Smooth muscle cell (in vitro differentiated cells): ENCODE data around the gene CCDC74A. TPM values are rescaled to one million over a fixed set of nuclear protein-coding genes. Genes with fewer than 3 reads are reported as not detected.

ENCODE experiments used
- DNase-seq: peaks from one replicate; lab custom pipeline; 2025; ENCODE audit not compliant: unreplicated experiment; lab: John Stamatoyannopoulos, UW
- H2AFZ ChIP-seq: fragments of 200-600 bp; sonication (generic); 2 replicates; pipeline ENCODE4 v1.6.0; 2016; ENCODE audit warnings: antibody characterized with exemption, low read depth, mild to moderate bottlenecking
- H3F3A ChIP-seq: fragments of 200-600 bp; sonication (generic); 2 replicates; pipeline ENCODE4 v1.6.0; 2017; ENCODE audit warnings: antibody characterized with exemption, low read depth
- H3K27ac ChIP-seq: fragments of 200-600 bp; sonication (generic); 2 replicates; pipeline ENCODE4 v1.5.1; 2016; ENCODE audit warnings: low read depth, mild to moderate bottlenecking
- H3K27me3 ChIP-seq: fragments of 200-600 bp; sonication (generic); 2 replicates; pipeline ENCODE4 v1.6.1; 2016; ENCODE audit warnings: low read depth, mild to moderate bottlenecking
- H3K36me3 ChIP-seq: fragments of 200-600 bp; sonication (generic); 2 replicates; pipeline ENCODE4 v1.5.1; 2016; ENCODE audit warnings: low read depth
- H3K4me1 ChIP-seq: fragments of 200-600 bp; sonication (generic); 2 replicates; pipeline ENCODE4 v1.5.1; 2016; ENCODE audit warnings: low read depth
- H3K4me2 ChIP-seq: fragments of 200-600 bp; sonication (generic); 2 replicates; pipeline ENCODE4 v1.6.0; 2016; ENCODE audit warnings: mild to moderate bottlenecking
- H3K4me3 ChIP-seq: fragments of 200-600 bp; sonication (generic); 2 replicates; pipeline ENCODE4 v1.5.1; 2016; ENCODE audit warnings: mild to moderate bottlenecking
- H3K79me2 ChIP-seq: fragments of 200-600 bp; sonication (generic); 2 replicates; pipeline ENCODE4 v1.6.0; 2016; ENCODE audit warnings: low read depth, mild to moderate bottlenecking
- H3K9ac ChIP-seq: fragments of 200-600 bp; sonication (generic); 2 replicates; pipeline ENCODE4 v1.6.0; 2016; ENCODE audit warnings: low read depth
- H3K9me3 ChIP-seq: fragments of 200-600 bp; sonication (generic); replicated peaks from 2 replicates; pipeline ENCODE4 v1.5.1; 2016; ENCODE audit warnings: low read depth
- H4K20me1 ChIP-seq: fragments of 200-600 bp; sonication (generic); 2 replicates; pipeline ENCODE4 v1.6.0; 2016; ENCODE audit warnings: low read depth
- WGBS: methylation state at CpG from one replicate; pipeline ENCODE4 v1.1.7; 2016; ENCODE audit warnings: low lambda C conversion rate; 5-methylcytosine and 5-hydroxymethylcytosine counted together
- microRNA-seq: library from miRNA; unstranded; fragments of <30 nt; microRNA quantifications from one replicate; pipeline ENCODE4, GENCODE V29; 2016; ENCODE audit warnings: borderline number of aligned reads
- polyA plus RNA-seq: library from polyadenylated mRNA; unstranded; fragments of >200 nt; fragmentation: Nextera tagmentation; extraction: Ambion mirVana; gene quantifications from 2 replicates; pipeline ENCODE4 v1.2.1, GENCODE V29; 2016
- total RNA-seq: library from RNA; depleted of rRNA; stranded (reverse); fragments of >200 nt; gene quantifications from 2 replicates; pipeline ENCODE4 v1.2.3, GENCODE V29; 2014
- TF ChIP-seq, protein P1 (sequence below): fragments of 200-600 bp; sonication (generic); IDR thresholded peaks from 2 replicates; pipeline ENCODE4 v1.5.1; 2017; ENCODE audit warnings: borderline replicate concordance, mild to moderate bottlenecking, antibody characterized with exemption; ENCODE audit not compliant: insufficient read depth, poor library complexity, severe bottlenecking

Gene CCDC74A
- total and polyA plus RNA-seq, 2 experiments from 2014 or later = 18.1 to 37.2 TPM

DNA sequence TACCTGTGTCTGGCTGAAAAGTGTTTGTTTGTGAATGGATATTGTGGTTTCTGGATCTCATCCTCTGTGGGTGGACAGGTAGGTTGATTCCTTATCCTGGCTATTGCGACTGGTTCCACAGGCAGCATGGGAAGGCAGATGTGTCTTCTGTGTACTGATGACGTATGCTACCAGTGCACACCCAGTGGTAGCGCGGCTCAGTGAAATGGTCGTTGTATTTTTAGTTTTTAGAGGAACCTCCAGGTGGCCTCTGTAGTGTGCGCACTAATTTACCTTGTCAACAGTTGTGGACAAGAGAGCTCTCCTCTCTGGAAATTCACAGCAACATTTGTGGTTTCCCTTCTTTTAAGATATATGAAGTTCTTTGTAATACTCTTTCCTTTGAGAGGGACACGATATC, 52.5 kb downstream of the CCDC74A start:
- H3K36me3 ChIP-seq = no peaks in the 10 kb centered on the region
- H3K4me1 ChIP-seq = no peaks in the 10 kb centered on the region
- H2AFZ ChIP-seq = no peak overlapping the region
- no peak overlapping the region for H3K27ac ChIP-seq
- no peaks in the 10 kb centered on the region for H3K27me3 ChIP-seq
- no peaks in the 10 kb centered on the region for H3F3A ChIP-seq
- no peak overlapping the region for H3K9ac ChIP-seq
- no peak overlapping the region for H3K4me2 ChIP-seq
- H4K20me1 ChIP-seq = no peaks in the 10 kb centered on the region
- no peaks in the 10 kb centered on the region for H3K9me3 ChIP-seq
- H3K79me2 ChIP-seq = no peaks in the 10 kb centered on the region
- TF ChIP-seq, protein P1, sequence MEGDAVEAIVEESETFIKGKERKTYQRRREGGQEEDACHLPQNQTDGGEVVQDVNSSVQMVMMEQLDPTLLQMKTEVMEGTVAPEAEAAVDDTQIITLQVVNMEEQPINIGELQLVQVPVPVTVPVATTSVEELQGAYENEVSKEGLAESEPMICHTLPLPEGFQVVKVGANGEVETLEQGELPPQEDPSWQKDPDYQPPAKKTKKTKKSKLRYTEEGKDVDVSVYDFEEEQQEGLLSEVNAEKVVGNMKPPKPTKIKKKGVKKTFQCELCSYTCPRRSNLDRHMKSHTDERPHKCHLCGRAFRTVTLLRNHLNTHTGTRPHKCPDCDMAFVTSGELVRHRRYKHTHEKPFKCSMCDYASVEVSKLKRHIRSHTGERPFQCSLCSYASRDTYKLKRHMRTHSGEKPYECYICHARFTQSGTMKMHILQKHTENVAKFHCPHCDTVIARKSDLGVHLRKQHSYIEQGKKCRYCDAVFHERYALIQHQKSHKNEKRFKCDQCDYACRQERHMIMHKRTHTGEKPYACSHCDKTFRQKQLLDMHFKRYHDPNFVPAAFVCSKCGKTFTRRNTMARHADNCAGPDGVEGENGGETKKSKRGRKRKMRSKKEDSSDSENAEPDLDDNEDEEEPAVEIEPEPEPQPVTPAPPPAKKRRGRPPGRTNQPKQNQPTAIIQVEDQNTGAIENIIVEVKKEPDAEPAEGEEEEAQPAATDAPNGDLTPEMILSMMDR = no peak
- no peak overlapping the region for H3K4me3 ChIP-seq
- no peak for DNase-seq
- WGBS = 94% methylated on average over 7 of the region's 7 CpGs

Small RNA genes lying within 50 kb of the gene (microRNA-seq; reads per million reads assigned to microRNA genes)
- not detected for gene MIR4784

Other genes starting within 250 kb of the CCDC74A start
- not detected in 2 replicates for gene RAB6D, start 163.7 kb upstream of the CCDC74A start, total RNA-seq
- 0.18 and 0.39 TPM in 2 replicates for gene RAB6D, start 163.7 kb upstream of the CCDC74A start, polyA plus RNA-seq
- gene TUBA3D, start 51.8 kb upstream of the CCDC74A start, total RNA-seq = not detected in 2 replicates
- gene TUBA3D, start 51.8 kb upstream of the CCDC74A start, polyA plus RNA-seq = 0.14 TPM in 1 of 2 replicates, not detected in the other
- gene MZT2A, start 35.5 kb upstream of the CCDC74A start, total RNA-seq = 85.1 and 103 TPM in 2 replicates
- gene MZT2A, start 35.5 kb upstream of the CCDC74A start, polyA plus RNA-seq = 137 and 165 TPM in 2 replicates